AG09319 (cell line): ENCODE data around the gene OR6B2.
"Not testable (repeated sequence)": the region's sequence is repeated elsewhere in the genome, so short reads cannot be mapped to it uniquely, and the experiment has no call there.

Experiments
- DNase-seq: peaks from one replicate; pipeline ENCODE4 v3.0.0-alpha.2; 2010; ENCODE audit warnings: low read depth; ENCODE audit errors: extremely low read depth
- CTCF ChIP-seq: IDR thresholded peaks from 2 replicates; pipeline ENCODE4 v1.5.1; 2011; ENCODE audit warnings: low read depth, mild to moderate bottlenecking, inconsistent platforms, low read length, moderate library complexity

OR6B2 gene

GRCh38 chr2:240052524-240052923, 22.3 kb upstream of the OR6B2 start:
- no peak for DNase-seq
- TF ChIP-seq CTCF = no peak

- TF ChIP-seq CTCF = no peak
- no peak for DNase-seq
Measured at GRCh38 chr2:240051697-240052096, 21.5 kb upstream of the OR6B2 start.

- no peak for TF ChIP-seq CTCF
- no peak for DNase-seq
Measured at GRCh38 chr2:240050278-240050677, 20.0 kb upstream of the OR6B2 start.

GRCh38 chr2:240048237-240048636, 18.0 kb upstream of the OR6B2 start:
- DNase-seq = no peak
- TF ChIP-seq CTCF = no peak

- TF ChIP-seq CTCF = no peak
Measured at GRCh38 chr2:240045098-240045497, 14.9 kb upstream of the OR6B2 start.

GRCh38 chr2:240044096-240044495, 13.9 kb upstream of the OR6B2 start:
- not testable (repeated sequence) for DNase-seq

More at GRCh38 chr2:240045098-240045497, 14.9 kb upstream of the OR6B2 start:
- no peak for DNase-seq

- no peak for DNase-seq
- no peak for TF ChIP-seq CTCF
Measured at GRCh38 chr2:240043279-240043989, 13.2 kb upstream of the OR6B2 start.

- no peak for TF ChIP-seq CTCF
- no peak for DNase-seq
Measured at GRCh38 chr2:240042740-240043139, 12.5 kb upstream of the OR6B2 start.
